ENCODE measurements around the gene VAMP2. TPM values are rescaled to one million over a fixed set of nuclear protein-coding genes. Genes with fewer than 3 reads are reported as not detected.

Gene VAMP2
- total and polyA plus RNA-seq, 4 donors = 4.2 to 25.9 (median 10.2) TPM

GRCh38 chr17:8117980-8118768 is 44.6 kb downstream of the VAMP2 start, which contains the start of gene ALOXE3:
Gene ALOXE3 (minus strand): TSS chr17:8118514. CDS start chr17:8117990, 524 bp downstream.
- H3K4me1 ChIP-seq (ENCODE audit: control insufficient read depth in 4 of 4, insufficient read depth in 4 of 4, low read length in 3 of 4) = peaks cover 14 to 48% (median 45%) of the 10 kb centered on the region in 4 donors
- H3K4me3 ChIP-seq (ENCODE audit: low read depth in 1 of 3, low read length in 3 of 3) = peak within 1 kb of the TSS; percentile 34 to 43 (median 41)
- TF ChIP-seq YY1 (IDR thresholded peaks at IDR 0.05) = no peak
- TF ChIP-seq NR2F2 (IDR thresholded peaks at IDR 0.05) = no peak
- TF ChIP-seq EGR1 (IDR thresholded peaks at IDR 0.05; ENCODE audit: low read depth in 2 of 2) = no peak
- no peak for TF ChIP-seq MAX (IDR thresholded peaks at IDR 0.05)
- TF ChIP-seq FOXA2 (IDR thresholded peaks at IDR 0.05) = no peak
- no peak for TF ChIP-seq ZBTB33 (IDR thresholded peaks at IDR 0.05)
- TF ChIP-seq HNF4A (conservative IDR thresholded peaks at IDR 0.05) = no peak
- no peak for TF ChIP-seq HNF4G (IDR thresholded peaks at IDR 0.05)
- TF ChIP-seq CTCF (IDR thresholded peaks at IDR 0.05; ENCODE audit: low read depth, low read length, missing input control) = no peak
- no peak for TF ChIP-seq REST (IDR thresholded peaks at IDR 0.05)
- TF ChIP-seq TAF1 (conservative IDR thresholded peaks at IDR 0.05) = no peak
- no peak for TF ChIP-seq GABPA (IDR thresholded peaks at IDR 0.05 in 1 of 2, conservative IDR thresholded peaks at IDR 0.05 in 1 of 2)
- no peak for TF ChIP-seq JUND (IDR thresholded peaks at IDR 0.05)
- TF ChIP-seq RAD21 (IDR thresholded peaks at IDR 0.05) = no peak
- TF ChIP-seq ATF3 (IDR thresholded peaks at IDR 0.05) = no peak
- TF ChIP-seq RXRA (IDR thresholded peaks at IDR 0.05) = no peak
- TF ChIP-seq SP1 (IDR thresholded peaks at IDR 0.05) = no peak
- TF ChIP-seq FOXA1 (IDR thresholded peaks at IDR 0.05) = no peak
- 3% methylated on average over 33 of the region's 33 CpGs for WGBS
- DNase-seq (ENCODE audit: low spot score) = no peak
- H3K27ac ChIP-seq (ENCODE audit: low read depth in 1 of 2, low read length in 2 of 2) = peak within 1 kb of the TSS; percentile 34 to 59
- H3K27me3 ChIP-seq (ENCODE audit: control insufficient read depth in 4 of 4, insufficient read depth in 4 of 4, low read length in 3 of 4) = peaks cover 0 to 24% (median 6%) of the 10 kb centered on the region in 4 donors
- no peaks in the 10 kb centered on the region for H3K9me3 ChIP-seq (ENCODE audit: control insufficient read depth in 4 of 4, low read length in 3 of 4)
- no peaks in the 10 kb centered on the region for H3K36me3 ChIP-seq (ENCODE audit: control insufficient read depth in 4 of 4, insufficient read depth in 3 of 4, low read depth in 1 of 4, low read length in 3 of 4)
- peak within 1 kb of the TSS; percentile 36 to 75 for H3K9ac ChIP-seq (ENCODE audit: low read depth in 1 of 2, low read length in 2 of 2)
